ENCODE data around the gene NHEJ1.

The NHEJ1 gene

GRCh38 chr2:219169930-219170654 lies 9.5 kb upstream of the NHEJ1 start, which contains the start of gene SLC23A3:
Gene SLC23A3, minus strand, starts transcription at chr2:219170029. Its CDS starts 45 bp downstream, at chr2:219169984.
- no peak for TF ChIP-seq CTCF (IDR thresholded peaks at IDR 0.05; ENCODE audit: low read depth, low read length)
- no peaks in the 10 kb centered on the region for H3K27me3 ChIP-seq (ENCODE audit: insufficient read depth, low read depth, severe bottlenecking)
- H3K4me3 ChIP-seq (ENCODE audit: low read depth, low read length) = no peak within 1 kb of the TSS
- no peak for DNase-seq
- peaks cover 23% of the 10 kb centered on the region for H3K36me3 ChIP-seq
- H3K27ac ChIP-seq = no peak within 1 kb of the TSS
- H3K9me3 ChIP-seq (ENCODE audit: severe bottlenecking) = no peaks in the 10 kb centered on the region

- H3K4me3 ChIP-seq (ENCODE audit: low read depth, low read length) = no peak overlapping the region
- TF ChIP-seq CTCF (IDR thresholded peaks at IDR 0.05; ENCODE audit: low read depth, low read length) = no peak
- no peak for DNase-seq
- no peaks in the 10 kb centered on the region for H3K9me3 ChIP-seq (ENCODE audit: severe bottlenecking)
- H3K27me3 ChIP-seq (ENCODE audit: insufficient read depth, low read depth, severe bottlenecking) = no peaks in the 10 kb centered on the region
- H3K36me3 ChIP-seq = peaks cover 12% of the 10 kb centered on the region
- H3K27ac ChIP-seq = no peak overlapping the region
These were observed 8.3 kb upstream of the NHEJ1 start for GRCh38 chr2:219168932-219169331.

DNA sequence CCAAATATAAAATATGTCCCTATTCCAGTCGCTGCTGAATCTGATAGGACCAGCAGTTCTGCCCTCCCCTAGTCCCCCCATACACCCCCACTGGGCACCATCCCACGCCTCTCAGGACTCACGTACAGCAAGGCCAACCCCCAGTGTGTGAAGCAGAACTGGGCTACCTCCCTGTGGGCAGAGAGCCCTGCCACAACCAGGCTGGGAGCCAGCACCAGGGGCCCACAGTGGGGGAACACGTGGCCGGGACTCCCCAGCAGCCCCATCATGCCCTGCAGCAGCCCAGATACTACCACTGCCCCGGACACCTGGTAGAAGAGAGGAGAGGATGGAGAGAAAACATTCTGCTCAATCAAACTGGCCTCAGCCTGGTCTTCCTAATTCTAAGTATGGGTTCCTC lies 7.9 kb upstream of the NHEJ1 start:
- Histone ChIP-seq H3K27me3 (ENCODE audit: insufficient read depth, low read depth, severe bottlenecking) (no peaks in the 10 kb centered on the region), H3K27ac (no peak overlapping the region), H3K4me3 (ENCODE audit: low read depth, low read length) (no peak overlapping the region), H3K9me3 (ENCODE audit: severe bottlenecking) (no peaks in the 10 kb centered on the region), H3K36me3 (peaks cover 8% of the 10 kb centered on the region)
- TF ChIP-seq CTCF (IDR thresholded peaks at IDR 0.05; ENCODE audit: low read depth, low read length) = no peak
- no peak for DNase-seq

DNA sequence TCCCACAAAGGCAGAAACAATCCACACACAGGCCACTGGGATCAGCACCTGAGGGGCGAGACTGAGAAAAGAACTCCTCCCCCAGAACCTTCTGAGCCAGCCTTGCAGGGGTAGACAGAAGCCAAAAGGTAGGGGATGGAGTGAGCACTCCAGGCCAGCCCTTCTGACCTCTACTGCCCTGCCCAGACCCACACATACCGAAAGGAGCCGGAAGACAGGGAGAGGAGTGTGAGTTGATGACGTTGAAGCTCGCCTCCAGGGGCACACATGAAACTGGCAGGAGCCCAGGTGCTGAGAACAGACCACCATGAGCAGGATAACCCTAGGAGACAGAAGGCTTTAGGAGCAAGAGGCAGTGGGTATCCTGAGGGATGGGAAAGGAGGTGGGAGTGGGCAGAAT lies 7.4 kb upstream of the NHEJ1 start:
- Histone ChIP-seq H3K27me3 (ENCODE audit: insufficient read depth, low read depth, severe bottlenecking) (no peaks in the 10 kb centered on the region), H3K27ac (no peak overlapping the region), H3K9me3 (ENCODE audit: severe bottlenecking) (no peaks in the 10 kb centered on the region), H3K36me3 (peaks cover 3% of the 10 kb centered on the region), H3K4me3 (ENCODE audit: low read depth, low read length) (no peak overlapping the region)
- TF ChIP-seq CTCF (IDR thresholded peaks at IDR 0.05; ENCODE audit: low read depth, low read length) = no peak
- no peak for DNase-seq

DNA sequence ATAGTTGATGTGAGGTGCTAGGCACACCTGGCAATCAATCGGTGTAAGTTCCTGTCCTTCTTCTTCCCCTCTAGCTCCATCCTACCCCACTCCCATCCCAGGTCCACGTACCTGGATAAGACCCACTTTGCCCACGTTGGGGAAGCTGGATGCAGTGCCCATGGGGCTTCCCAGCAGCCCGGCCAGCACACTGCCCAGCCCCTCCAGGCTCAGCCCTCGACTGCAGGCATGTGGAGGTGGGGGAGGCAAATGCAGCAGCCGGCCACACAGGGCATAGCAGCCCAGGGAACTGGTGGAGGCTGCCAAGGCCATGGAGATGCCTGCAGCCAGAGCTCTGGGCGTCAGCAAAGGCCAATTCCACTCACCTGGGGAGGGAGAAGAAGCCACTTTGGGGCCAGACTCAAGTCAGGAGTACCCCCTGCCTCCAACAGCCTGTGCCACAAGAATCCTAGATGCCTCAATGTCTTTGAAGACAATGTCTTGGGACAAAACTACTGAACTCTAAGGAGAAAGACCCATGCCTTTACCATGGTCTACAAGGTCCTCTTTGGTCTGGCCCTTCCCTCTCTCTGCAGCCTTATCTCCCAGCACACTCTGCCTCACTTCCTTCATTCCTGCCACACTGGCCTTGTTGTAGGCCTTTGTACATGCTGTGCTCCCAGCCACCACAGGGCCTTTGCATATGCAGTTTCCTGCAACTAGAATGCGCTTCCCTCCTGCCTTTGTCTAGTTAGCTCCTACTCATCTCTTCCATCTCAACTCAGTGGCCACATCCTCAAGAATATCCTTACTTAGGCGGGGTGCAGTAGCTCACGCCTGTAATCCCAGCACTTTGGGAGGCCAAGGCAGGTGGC lies 4.7 kb upstream of the NHEJ1 start:
- H3K27me3 ChIP-seq (ENCODE audit: insufficient read depth, low read depth, severe bottlenecking) = no peaks in the 10 kb centered on the region
- H3K9me3 ChIP-seq (ENCODE audit: severe bottlenecking) = no peaks in the 10 kb centered on the region
- no peak for TF ChIP-seq CTCF (IDR thresholded peaks at IDR 0.05; ENCODE audit: low read depth, low read length)
- no peaks in the 10 kb centered on the region for H3K36me3 ChIP-seq
- H3K4me3 ChIP-seq (ENCODE audit: low read depth, low read length) = no peak overlapping the region
- no peak overlapping the region for H3K27ac ChIP-seq
- no peak for DNase-seq
